K562 (cell line): ENCODE data around the gene SLC17A2. TPM values are rescaled to one million over a fixed set of nuclear protein-coding genes. Genes with fewer than 3 reads are reported as not detected.
A peak's percentile ranks its signal among the peaks of the same experiment; 100 is the strongest.

ENCODE experiments used
- ATAC-seq: fragments of 200-7000 bp; cut with Tn5 transposase; 3 replicates; pipeline ENCODE4 v1.9.1; 2020; ENCODE audit warnings: moderate library complexity
- BruUV-seq: library from RNA; stranded (reverse); fragments of 400-500 nt; replicated peaks from 2 replicates; lab custom pipeline; 2021; lab: Mats Ljungman, UMichigan
- CTCF ChIA-PET: fragments of 300-600 bp; formaldehyde crosslinking; extraction: SDS; loops from one replicate; lab custom pipeline; 2021; ENCODE audit warnings: low intra/inter-chr PET ratio; lab: Yijun Ruan, JAX
- POLR2A ChIA-PET: fragments of 300-600, 350-650 bp; sonication (Branson Sonifier 250); formaldehyde crosslinking; extraction: SDS; loops from one replicate; lab custom pipeline; 2021; ENCODE audit warnings: antibody characterized with exemption, inconsistent platforms; lab: Yijun Ruan, JAX
- DNase-seq, 4 experiments: peaks; one replicate each; pipeline versions ENCODE4 v3.0.0 to v3.0.0-alpha.2; 2011 to 2018; ENCODE audit warnings: low spot score in 3 of 4, mixed read lengths in 3 of 4; ENCODE audit errors: extremely low read depth in 1 of 4
- FAIRE-seq: peaks from 2 replicates; lab custom pipeline; 2011; peaks lifted over from hg19 to GRCh38; lab: Jason Lieb, UNC
- H2AFZ ChIP-seq: 2 replicates; pipeline ENCODE4 v1.6.0; 2011; ENCODE audit warnings: low read depth, low read length, control low read depth, inconsistent platforms
- H3K27ac ChIP-seq: fragments of 200-600 bp; 3 replicates; pipeline ENCODE4 v1.8.0; 2011; ENCODE audit warnings: low read depth, mild to moderate bottlenecking, control low read depth, inconsistent platforms, low read length, moderate library complexity, mixed read lengths; ENCODE audit errors: extremely low read depth
- H3K27me3 ChIP-seq, 2 experiments: fragments of 300-600 bp in 1 of 2; 2 replicates in 1 of 2; 3 replicates in 1 of 2; pipeline versions ENCODE4 v1.6.0 to v1.8.0; 2011; ENCODE audit warnings: inconsistent platforms in 2 of 2, low read length in 2 of 2, mild to moderate bottlenecking in 1 of 2, mixed read lengths in 1 of 2, moderate library complexity in 1 of 2; ENCODE audit not compliant: control insufficient read depth in 2 of 2, insufficient read depth in 2 of 2
- H3K36me3 ChIP-seq: fragments of 300-600 bp; 3 replicates; pipeline ENCODE4 v1.8.0; 2011; ENCODE audit warnings: mild to moderate bottlenecking, low read length, inconsistent platforms; ENCODE audit not compliant: control insufficient read depth, insufficient read depth
- H3K4me1 ChIP-seq, 2 experiments: fragments of 200-600 bp in 1 of 2; replicated peaks in 1 of 2; 2 replicates in 1 of 2; 3 replicates in 1 of 2; pipeline versions ENCODE4 v1.5.1 to v1.8.0; 2011; ENCODE audit warnings: inconsistent platforms in 2 of 2, low read length in 2 of 2, mild to moderate bottlenecking in 1 of 2, mixed read lengths in 1 of 2, moderate library complexity in 1 of 2; ENCODE audit not compliant: control insufficient read depth in 2 of 2, insufficient read depth in 2 of 2
- H3K4me2 ChIP-seq: 2 replicates; pipeline ENCODE4 v1.6.1; 2011; ENCODE audit warnings: low read length, control low read depth, inconsistent platforms, mixed read lengths; ENCODE audit not compliant: insufficient read depth
- H3K4me3 ChIP-seq: fragments of 200-600 bp; sonication (generic), shearing (Covaris generic); 2 replicates; pipeline ENCODE4 v1.5.1; 2016; ENCODE audit warnings: control low read depth, inconsistent platforms
- H3K79me2 ChIP-seq: fragments of 200-600 bp; 3 replicates; pipeline ENCODE4 v1.8.0; 2011; ENCODE audit warnings: low read length, inconsistent platforms; ENCODE audit not compliant: control insufficient read depth, insufficient read depth
- H3K9ac ChIP-seq, 2 experiments: 2 replicates each; pipeline versions ENCODE4 v1.6.0 to v1.6.1; 2011; ENCODE audit warnings: low read depth in 2 of 2, low read length in 2 of 2, control low read depth in 1 of 2, inconsistent platforms in 1 of 2, mild to moderate bottlenecking in 1 of 2, mixed read lengths in 1 of 2; ENCODE audit not compliant: insufficient read depth in 1 of 2
- H3K9me1 ChIP-seq: one replicate; pipeline ENCODE4 v1.6.0; 2011; ENCODE audit warnings: inconsistent platforms, mild to moderate bottlenecking, low read length, moderate library complexity; ENCODE audit not compliant: control insufficient read depth, insufficient read depth
- H3K9me3 ChIP-seq: replicated peaks from 2 replicates; pipeline ENCODE4 v1.5.1; 2011; ENCODE audit warnings: low read depth, low read length, inconsistent platforms; ENCODE audit not compliant: control insufficient read depth, insufficient read depth
- H4K20me1 ChIP-seq: replicated peaks from 2 replicates; pipeline ENCODE4 v1.6.1; 2011; ENCODE audit warnings: low read length, inconsistent platforms, mixed read lengths; ENCODE audit not compliant: control insufficient read depth, insufficient read depth
- ATF3 ChIP-seq, 2 experiments: fragments of 450-650 bp in 1 of 2; sonication (generic) in 1 of 2; formaldehyde crosslinking in 1 of 2; IDR thresholded peaks in 1 of 2; conservative IDR thresholded peaks in 1 of 2; 2 replicates each; pipeline versions ENCODE4 v1.6.1 to v1.8.1; 2016 to 2023; ENCODE audit warnings: mild to moderate bottlenecking in 2 of 2, moderate library complexity in 2 of 2, inconsistent platforms in 1 of 2, missing genetic modification reagents in 1 of 2
- C11orf30 ChIP-seq: fragments of 450-650 bp; IDR thresholded peaks from 2 replicates; pipeline ENCODE4 v1.6.1; 2016; ENCODE audit warnings: low read depth, mild to moderate bottlenecking
- MAFG ChIP-seq: fragments of 450-650 bp; conservative IDR thresholded peaks from 2 replicates; pipeline ENCODE4 v1.6.1; 2016; ENCODE audit warnings: missing genetic modification characterization, missing compliant biosample characterization
- POLR2B ChIP-seq: fragments of 450-650 bp; IDR thresholded peaks from 2 replicates; pipeline ENCODE4 v1.6.1; 2018; ENCODE audit warnings: low read depth; ENCODE audit not compliant: partially characterized antibody
- PTRF ChIP-seq: fragments of 450-650 bp; IDR thresholded peaks from 2 replicates; pipeline ENCODE4 v1.6.1; 2016; ENCODE audit warnings: mild to moderate bottlenecking, missing genetic modification characterization, missing compliant biosample characterization
- SAP30 ChIP-seq: fragments of 200-600 bp; sonication (generic); IDR thresholded peaks from 2 replicates; pipeline ENCODE4 v1.6.1; 2012; ENCODE audit warnings: borderline replicate concordance, low read depth, mild to moderate bottlenecking, moderate library complexity, low read length, control low read depth, inconsistent platforms; ENCODE audit not compliant: insufficient read depth, poor library complexity, severe bottlenecking
- ZNF316 ChIP-seq: fragments of 450-650 bp; IDR thresholded peaks from 2 replicates; pipeline ENCODE4 v1.6.1; 2016
- ZNF407 ChIP-seq: fragments of 450-650 bp; IDR thresholded peaks from 2 replicates; pipeline ENCODE4 v1.6.1; 2016; ENCODE audit warnings: low read depth
- WGBS: fragments of 100-300 bp; shearing (Covaris generic); methylation state at CpG from one replicate; pipeline ENCODE4 v1.1.6; 2016; ENCODE audit warnings: low coverage, mixed read lengths; ENCODE audit not compliant: insufficient coverage; ENCODE audit errors: missing lambda C conversion rate; 5-methylcytosine and 5-hydroxymethylcytosine counted together
- in situ Hi-C: fragments of 300-500 bp; cut with MboI; formaldehyde crosslinking; loops from 4 replicates; pipeline ENCODE4 v1.15.0; 2018; ENCODE audit warnings: inconsistent platforms, mixed read lengths
- intact Hi-C: fragments of 100-400 bp; cut with micrococcal nuclease; formaldehyde crosslinking; loops from 2 replicates; pipeline ENCODE4 v1.14.2; 2022
- polyA plus RNA-seq, 8 experiments: library from polyadenylated mRNA; depleted of rRNA in 4 of 8; stranded (reverse) in 5 of 8; unstranded in 3 of 8; fragments of >200 nt; fragmentation: Nextera tagmentation in 2 of 8; fragmentation: Illumina TruSeq in 1 of 8; extraction: Ambion mirVana in 2 of 8; extraction: Trizol in 1 of 8; gene quantifications; 2 replicates each; pipeline versions ENCODE4 v1.2.1 to v1.2.3, GENCODE V29; 2011 to 2014; ENCODE audit warnings: inconsistent platforms in 1 of 8, missing spikeins in 1 of 8
- total RNA-seq, 7 experiments: library from RNA; depleted of rRNA in 6 of 7; stranded (reverse); fragments of >200 nt in 6 of 7; fragmentation: Illumina TruSeq in 2 of 7; extraction: Trizol in 2 of 7; gene quantifications; 2 replicates each; pipeline versions ENCODE4 v1.2.1 to v1.2.3, GENCODE V29; 2011 to 2021; ENCODE audit warnings: low replicate concordance in 1 of 7

The SLC17A2 gene
- total and polyA plus RNA-seq, 9 of the 15 experiments (the other 6 are each of a cell fraction or from before 2014, with no cell fraction given): not detected

GRCh38 chr6:25907475-25908014, 22.9 kb downstream of the SLC17A2 start:
- CTCF ChIA-PET: no interaction called here
- Histone ChIP-seq H3K4me3 (no peak overlapping the region), H3K9me1 (no peaks in the 10 kb centered on the region), H3K4me1 (peaks cover 0 to 9% of the 10 kb centered on the region in 2 experiments; a peak in 2 of 5 replicates), H3K9ac (no peak overlapping the region), H2AFZ (no peak overlapping the region), H3K36me3 (no peaks in the 10 kb centered on the region), H3K27me3 (peaks cover 0 to 3% of the 10 kb centered on the region in 2 experiments; a peak in 3 of 5 replicates), H3K27ac (no peak overlapping the region), H4K20me1 (no peaks in the 10 kb centered on the region), H3K9me3 (no peaks in the 10 kb centered on the region), H3K79me2 (no peaks in the 10 kb centered on the region), H3K4me2 (no peak overlapping the region)
- BruUV-seq: no TSS peak
- in situ Hi-C loops: no loop called here
- peak; percentile 75 for TF ChIP-seq MAFG (tag)
- TF ChIP-seq SAP30: no peak
- TF ChIP-seq C11orf30: peak; percentile 86
- TF ChIP-seq PTRF (tag): no peak
- no peak for TF ChIP-seq ZNF407
- TF ChIP-seq POLR2B: no peak
- TF ChIP-seq ATF3 (IDR thresholded peaks at IDR 0.05): no peak
- no peak for TF ChIP-seq ATF3 (CRISPR knock-in tag; conservative IDR thresholded peaks at IDR 0.05)
- TF ChIP-seq ZNF316: peak; percentile 83; the same call in 1 of the 2 replicates
- ATAC-seq: no peak
- intact Hi-C loops: no loop called here
- FAIRE-seq: no peak
- WGBS: 5% methylated on average over 1 of the region's 1 CpG
- POLR2A ChIA-PET: no interaction called here
- no peak for DNase-seq
